Measurements from ENCODE around the gene ATG16L2. TPM values are rescaled to one million over a fixed set of nuclear protein-coding genes. Genes with fewer than 3 reads are reported as not detected.

The ATG16L2 gene
- total and polyA plus RNA-seq, 3 donors from 2014 or later: 16.2 to 39.5 (median 33.8) TPM

GRCh38 chr11:72829884-72830533, 15.8 kb downstream of the ATG16L2 start:
- intact Hi-C loops (cut with DNase I; ENCODE audit: low total_unique reads): loop anchor here (5.0 kb wide), 1 partner anchor 347 kb away; no protein-coding TSS in a partner anchor
- H3K27ac ChIP-seq: no peak overlapping the region
- no peaks in the 10 kb centered on the region for H3K9me3 ChIP-seq
- no peaks in the 10 kb centered on the region for H3K27me3 ChIP-seq
- no peak for DNase-seq
- H3K4me3 ChIP-seq: no peak overlapping the region
- TF ChIP-seq POLR2A (IDR thresholded peaks at IDR 0.05) (no peak), CTCF (IDR thresholded peaks at IDR 0.05) (no peak)
- peaks cover 39% of the 10 kb centered on the region for H3K4me1 ChIP-seq
- 87 to 96% methylated on average over 5 of the region's 5 CpGs for WGBS, 2 donors
- no peaks in the 10 kb centered on the region for H3K36me3 ChIP-seq (ENCODE audit: low read depth, missing control alignments)

- TF ChIP-seq POLR2A (IDR thresholded peaks at IDR 0.05) (no peak), CTCF (IDR thresholded peaks at IDR 0.05) (peak; percentile 81 to 95 (median 93))
- peak; percentile 91 for DNase-seq
- peak overlapping the region; percentile 51 to 86 for H3K27ac ChIP-seq
- no peaks in the 10 kb centered on the region for H3K9me3 ChIP-seq
- H3K4me1 ChIP-seq: peaks cover 56% of the 10 kb centered on the region
- H3K4me3 ChIP-seq: no peak overlapping the region
- H3K36me3 ChIP-seq (ENCODE audit: low read depth, missing control alignments): no peaks in the 10 kb centered on the region
- 47% methylated on average over 11 to 13 of the region's 13 CpGs for WGBS, 2 donors
- no peaks in the 10 kb centered on the region for H3K27me3 ChIP-seq
- intact Hi-C loops (cut with DNase I; ENCODE audit: low total_unique reads): loop anchor here (5.0 kb wide), 1 partner anchor 346 kb away; no protein-coding TSS in a partner anchor
Measured at GRCh38 chr11:72831521-72832300, 17.5 kb downstream of the ATG16L2 start.

GRCh38 chr11:72832301-72833082, 18.3 kb downstream of the ATG16L2 start:
- H3K9me3 ChIP-seq: no peaks in the 10 kb centered on the region
- H3K27ac ChIP-seq: peak overlapping the region; percentile 51 to 86
- no peaks in the 10 kb centered on the region for H3K27me3 ChIP-seq
- TF ChIP-seq POLR2A (IDR thresholded peaks at IDR 0.05) (no peak), CTCF (IDR thresholded peaks at IDR 0.05) (no peak)
- H3K4me3 ChIP-seq: no peak overlapping the region
- peaks cover 59% of the 10 kb centered on the region for H3K4me1 ChIP-seq
- no peaks in the 10 kb centered on the region for H3K36me3 ChIP-seq (ENCODE audit: low read depth, missing control alignments)
- intact Hi-C loops (cut with DNase I; ENCODE audit: low total_unique reads): loop anchor here (5.0 kb wide), 1 partner anchor 345 kb away; no protein-coding TSS in a partner anchor
- 43 to 70% methylated on average over 6 to 9 of the region's 9 CpGs for WGBS, 2 donors
- no peak for DNase-seq

GRCh38 chr11:72833083-72833733, 19.0 kb downstream of the ATG16L2 start:
- Histone ChIP-seq H3K36me3 (ENCODE audit: low read depth, missing control alignments) (no peaks in the 10 kb centered on the region), H3K9me3 (no peaks in the 10 kb centered on the region), H3K4me3 (no peak overlapping the region), H3K27me3 (no peaks in the 10 kb centered on the region), H3K27ac (peak overlapping the region; percentile 51 to 86), H3K4me1 (peaks cover 57% of the 10 kb centered on the region)
- intact Hi-C loops (cut with DNase I; ENCODE audit: low total_unique reads): loop anchor here (5.0 kb wide), 1 partner anchor 344 kb away; no protein-coding TSS in a partner anchor
- 90 to 95% methylated on average over 5 of the region's 5 CpGs for WGBS, 2 donors
- TF ChIP-seq CTCF (IDR thresholded peaks at IDR 0.05): no peak
- no peak for TF ChIP-seq POLR2A (IDR thresholded peaks at IDR 0.05)
- no peak for DNase-seq
